IMR-90 (cell line): ENCODE measurements around the gene PIH1D1. TPM values are rescaled to one million over a fixed set of nuclear protein-coding genes. Genes with fewer than 3 reads are reported as not detected.

Source experiments
- ATAC-seq: fragments of 200-7000 bp; cut with Tn5 transposase; 2 replicates; pipeline ENCODE4 v1.9.1; 2020; ENCODE audit warnings: low read depth, mild to moderate bottlenecking, moderate library complexity
- BruUV-seq: library from RNA; stranded (reverse); fragments of 400-500 nt; replicated peaks from 2 replicates; lab custom pipeline; 2021; lab: Mats Ljungman, UMichigan
- CTCF ChIA-PET: fragments of 300-600 bp; formaldehyde crosslinking; extraction: SDS; loops from one replicate; lab custom pipeline; 2021; ENCODE audit warnings: antibody characterized with exemption; lab: Yijun Ruan, JAX
- POLR2A ChIA-PET: fragments of 300-600 bp; sonication (Branson Sonifier 250); formaldehyde crosslinking; loops from one replicate; lab custom pipeline; 2022; ENCODE audit warnings: antibody characterized with exemption; ENCODE audit not compliant: unreplicated experiment; lab: Charles Lee
- DNase-seq: peaks from one replicate; pipeline ENCODE4 v3.0.0; 2013
- H2AFZ ChIP-seq: replicated peaks from 2 replicates; pipeline ENCODE3; 2013; ENCODE audit warnings: low read length, mild to moderate bottlenecking; ENCODE audit not compliant: poor library complexity
- H2AK5ac ChIP-seq: 2 replicates; pipeline ENCODE4 v1.6.1; 2013; ENCODE audit warnings: low read depth, low read length, inconsistent platforms
- H2AK9ac ChIP-seq: replicated peaks from 2 replicates; pipeline ENCODE3; 2013; ENCODE audit warnings: mild to moderate bottlenecking, low read depth, low read length, moderate library complexity; ENCODE audit not compliant: poor library complexity
- H2BK120ac ChIP-seq: 2 replicates; pipeline ENCODE4 v1.6.1; 2013; ENCODE audit warnings: low read depth, low read length, inconsistent platforms
- H2BK15ac ChIP-seq: 3 replicates; pipeline ENCODE4 v1.6.1; 2013; ENCODE audit warnings: low read depth, low read length, inconsistent platforms
- H2BK20ac ChIP-seq: 2 replicates; pipeline ENCODE4 v1.6.1; 2013; ENCODE audit warnings: low read depth, mild to moderate bottlenecking, inconsistent platforms, low read length, moderate library complexity
- H2BK5ac ChIP-seq: 2 replicates; pipeline ENCODE4 v1.6.1; 2013; ENCODE audit warnings: mild to moderate bottlenecking, low read depth, low read length, inconsistent platforms; ENCODE audit not compliant: poor library complexity, severe bottlenecking
- H3K14ac ChIP-seq: replicated peaks from 2 replicates; pipeline ENCODE4 v1.6.1; 2013; ENCODE audit warnings: low read depth, low read length, inconsistent platforms
- H3K18ac ChIP-seq: 2 replicates; pipeline ENCODE4 v1.6.1; 2013; ENCODE audit warnings: low read depth, low read length, control low read depth
- H3K23ac ChIP-seq: 2 replicates; pipeline ENCODE4 v1.6.1; 2013; ENCODE audit warnings: low read depth, low read length, inconsistent platforms
- H3K27ac ChIP-seq: 2 replicates; pipeline ENCODE4 v1.5.1; 2013; ENCODE audit warnings: mild to moderate bottlenecking, control low read depth, low read length; ENCODE audit not compliant: insufficient read depth
- H3K27me3 ChIP-seq: 2 replicates; pipeline ENCODE4 v1.6.1; 2013; ENCODE audit warnings: low read length; ENCODE audit not compliant: control insufficient read depth, insufficient read depth
- H3K36me3 ChIP-seq: 2 replicates; pipeline ENCODE4 v1.6.1; 2013; ENCODE audit warnings: low read length, mixed read lengths; ENCODE audit not compliant: control insufficient read depth, insufficient read depth
- H3K4ac ChIP-seq: 2 replicates; pipeline ENCODE4 v1.6.1; 2013; ENCODE audit warnings: low read depth, low read length, inconsistent platforms
- H3K4me1 ChIP-seq: 2 replicates; pipeline ENCODE4 v1.6.1; 2013; ENCODE audit warnings: low read length, mixed read lengths; ENCODE audit not compliant: control insufficient read depth, insufficient read depth
- H3K4me2 ChIP-seq: 2 replicates; pipeline ENCODE4 v1.6.1; 2013; ENCODE audit warnings: low read depth, mild to moderate bottlenecking, control low read depth, low read length, moderate library complexity
- H3K4me3 ChIP-seq: 2 replicates; pipeline ENCODE4 v1.5.1; 2013; ENCODE audit warnings: low read depth, mild to moderate bottlenecking, control low read depth, low read length, moderate library complexity; ENCODE audit not compliant: insufficient read depth
- H3K56ac ChIP-seq: 2 replicates; pipeline ENCODE4 v1.6.1; 2013; ENCODE audit warnings: low read length, inconsistent platforms; ENCODE audit not compliant: insufficient read depth; ENCODE audit errors: extremely low read depth
- H3K79me1 ChIP-seq, 2 experiments: 2 replicates each; pipeline ENCODE4 v1.6.1; 2013; ENCODE audit warnings: low read length in 2 of 2, inconsistent platforms in 1 of 2, low read depth in 1 of 2
- H3K9ac ChIP-seq: 2 replicates; pipeline ENCODE4 v1.6.1; 2013; ENCODE audit warnings: low read depth, low read length, control low read depth
- H3K9me1 ChIP-seq: 2 replicates; pipeline ENCODE4 v1.6.1; 2013; ENCODE audit warnings: low read length, inconsistent platforms; ENCODE audit not compliant: insufficient read depth
- H3K9me3 ChIP-seq: 2 replicates; pipeline ENCODE4 v1.6.1; 2013; ENCODE audit warnings: low read length; ENCODE audit not compliant: control insufficient read depth, insufficient read depth
- H4K20me1 ChIP-seq: 2 replicates; pipeline ENCODE4 v1.6.1; 2013; ENCODE audit warnings: low read length, inconsistent platforms; ENCODE audit not compliant: insufficient read depth
- H4K5ac ChIP-seq: 2 replicates; pipeline ENCODE4 v1.6.1; 2013; ENCODE audit warnings: mild to moderate bottlenecking, low read depth, low read length, control low read depth
- H4K8ac ChIP-seq, 2 experiments: 2 replicates each; pipeline ENCODE4 v1.6.1; 2013; ENCODE audit warnings: low read depth in 2 of 2, low read length in 2 of 2, control low read depth in 1 of 2, inconsistent platforms in 1 of 2
- H4K91ac ChIP-seq: 2 replicates; pipeline ENCODE4 v1.6.1; 2013; ENCODE audit warnings: low read depth, low read length, inconsistent platforms; ENCODE audit not compliant: insufficient read depth
- BHLHE40 ChIP-seq: fragments of 150-350 bp; IDR thresholded peaks from 2 replicates; pipeline ENCODE4 v1.6.1; 2016; ENCODE audit warnings: mild to moderate bottlenecking, low read depth, low read length
- CEBPB ChIP-seq: IDR thresholded peaks from 2 replicates; pipeline ENCODE4 v1.6.1; 2012; ENCODE audit warnings: low read depth, low read length, improper control_type of control experiment
- CHD1 ChIP-seq: IDR thresholded peaks from 2 replicates; pipeline ENCODE4 v1.6.1; 2012; ENCODE audit warnings: low read depth, low read length, improper control_type of control experiment
- FOS ChIP-seq: fragments of 150-350 bp; IDR thresholded peaks from 2 replicates; pipeline ENCODE4 v1.6.1; 2016; ENCODE audit warnings: low read depth, low read length
- MAFK ChIP-seq: IDR thresholded peaks from 2 replicates; pipeline ENCODE4 v1.6.1; 2012; ENCODE audit warnings: low read depth, low read length, improper control_type of control experiment
- MAZ ChIP-seq: IDR thresholded peaks from 2 replicates; pipeline ENCODE4 v1.6.1; 2012; ENCODE audit warnings: low read depth, mild to moderate bottlenecking, low read length, improper control_type of control experiment, moderate library complexity, borderline replicate concordance
- MXI1 ChIP-seq: IDR thresholded peaks from 2 replicates; pipeline ENCODE4 v1.6.1; 2012; ENCODE audit warnings: low read depth, mild to moderate bottlenecking, low read length, moderate library complexity, borderline replicate concordance
- NFE2L2 ChIP-seq: fragments of 150-350 bp; IDR thresholded peaks from 2 replicates; pipeline ENCODE4 v1.6.1; 2016; ENCODE audit warnings: low read depth, mild to moderate bottlenecking, low read length
- POLR2A ChIP-seq: IDR thresholded peaks from 2 replicates; pipeline ENCODE4 v1.6.1; 2012; ENCODE audit warnings: mild to moderate bottlenecking, low read depth, low read length
- RAD21 ChIP-seq: IDR thresholded peaks from 2 replicates; pipeline ENCODE4 v1.6.1; 2012; ENCODE audit warnings: low read length, improper control_type of control experiment
- RCOR1 ChIP-seq: IDR thresholded peaks from 2 replicates; pipeline ENCODE4 v1.6.1; 2012; ENCODE audit warnings: mild to moderate bottlenecking, low read length, improper control_type of control experiment; ENCODE audit not compliant: insufficient replicate concordance
- RFX5 ChIP-seq: IDR thresholded peaks from 2 replicates; pipeline ENCODE4 v1.8.0; 2012; ENCODE audit warnings: low read depth, mild to moderate bottlenecking, low read length, moderate library complexity
- SMC3 ChIP-seq: fragments of 150-350 bp; IDR thresholded peaks from 2 replicates; pipeline ENCODE4 v1.6.1; 2016; ENCODE audit warnings: low read depth, mild to moderate bottlenecking, antibody characterized with exemption, low read length, moderate library complexity
- WGBS, 2 experiments: methylation state at CpG; one replicate each; pipeline versions ENCODE4 v1.1.5 to v1.1.7; 2013; ENCODE audit warnings: missing lambda C conversion rate in 2 of 2; ENCODE audit not compliant: insufficient read length in 1 of 2; ENCODE audit errors: extremely low coverage in 2 of 2; 5-methylcytosine and 5-hydroxymethylcytosine counted together
- dilution Hi-C: fragments of 300-500 bp; cut with HindIII; formaldehyde crosslinking; loops from one replicate; pipeline ENCODE4 v1.14.3; 2018; ENCODE audit warnings: low sequenced_read_pairs; ENCODE audit not compliant: unreplicated experiment
- in situ Hi-C: fragments of 300-500 bp; cut with MboI; formaldehyde crosslinking; loops from 3 replicates; pipeline ENCODE4 v1.14.3; 2019; ENCODE audit warnings: low sequenced_read_pairs, inconsistent platforms, mixed read lengths
- intact Hi-C: fragments of 100-400 bp; cut with micrococcal nuclease; formaldehyde crosslinking; loops from 2 replicates; pipeline ENCODE4 v1.10.0; 2022
- polyA plus RNA-seq, 3 experiments: library from polyadenylated mRNA; depleted of rRNA; stranded (reverse); fragments of >200 nt; gene quantifications; 2 replicates each; pipeline ENCODE4 v1.2.3, GENCODE V29; 2012; ENCODE audit warnings: low replicate concordance in 1 of 3
- total RNA-seq: library from RNA; depleted of rRNA; stranded (reverse); fragments of >200 nt; gene quantifications from 2 replicates; pipeline ENCODE4 v1.2.3, GENCODE V29; 2012
- TF ChIP-seq, protein P1 (sequence below): conservative IDR thresholded peaks from 2 replicates; pipeline ENCODE4 v1.5.1; 2012; ENCODE audit warnings: mild to moderate bottlenecking, low read depth, low read length, improper control_type of control experiment
- TF ChIP-seq, protein P2 (sequence below): fragments of 150-350 bp; IDR thresholded peaks from 2 replicates; pipeline ENCODE4 v1.6.1; 2016; ENCODE audit warnings: low read depth, mild to moderate bottlenecking, low read length, moderate library complexity, borderline replicate concordance
- TF ChIP-seq, protein P3 (sequence below): fragments of 150-350 bp; IDR thresholded peaks from 2 replicates; pipeline ENCODE4 v1.6.1; 2017; ENCODE audit warnings: mild to moderate bottlenecking, antibody characterized with exemption, low read length, low read depth

Gene PIH1D1
- total and polyA plus RNA-seq, 2 of the 4 experiments (the other 2 are of a cell fraction): 77.9 to 122 TPM

DNA sequence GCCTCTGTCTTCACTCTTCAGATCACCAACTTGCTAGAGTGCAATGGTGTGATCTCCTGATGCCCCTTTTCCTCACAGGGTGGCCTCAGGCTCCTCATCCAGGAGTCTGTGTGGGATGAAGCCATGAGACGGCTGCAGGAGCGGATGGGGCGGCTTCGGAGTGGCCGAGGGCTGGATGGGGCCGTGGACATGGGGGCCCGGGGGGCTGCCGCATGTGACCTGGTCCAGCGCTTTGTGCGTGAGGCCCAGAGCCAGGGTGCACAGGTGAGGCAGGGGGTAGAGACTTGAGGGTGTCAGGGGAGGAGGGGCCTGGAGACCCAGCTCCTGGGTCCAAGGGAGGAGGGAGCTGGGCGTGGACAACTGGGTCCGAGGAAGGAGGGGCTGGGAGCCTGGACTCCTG, 10.9 kb upstream of the PIH1D1 start:
- H3K14ac ChIP-seq: no peak overlapping the region
- no peak overlapping the region for H4K91ac ChIP-seq
- in situ Hi-C loops (no loop called here), intact Hi-C loops (no loop called here), dilution Hi-C loops (no loop called here)
- H3K79me1 ChIP-seq: no peaks in the 10 kb centered on the region
- H4K8ac ChIP-seq: no peak overlapping the region
- peaks cover 10% of the 10 kb centered on the region for H3K36me3 ChIP-seq
- ATAC-seq: no peak
- H2BK5ac ChIP-seq: no peak overlapping the region
- H3K27ac ChIP-seq: no peak overlapping the region
- H3K4me3 ChIP-seq: no peak overlapping the region
- no peak overlapping the region for H3K4ac ChIP-seq
- no peaks in the 10 kb centered on the region for H3K4me1 ChIP-seq
- CTCF ChIA-PET: no interaction called here
- H3K23ac ChIP-seq: no peak overlapping the region
- WGBS, 2 experiments: 100% methylated on average over 3 of the region's 12 CpGs; no CpG with 5 or more reads in 1 of the 2 experiments
- no peak overlapping the region for H2AK9ac ChIP-seq
- no peak overlapping the region for H2AK5ac ChIP-seq
- no peak overlapping the region for H2BK20ac ChIP-seq
- H3K27me3 ChIP-seq: no peaks in the 10 kb centered on the region
- TF ChIP-seq BHLHE40 (no peak), CEBPB (no peak), CHD1 (no peak), SMC3 (no peak), POLR2A (no peak), MAZ (no peak), RCOR1 (no peak), RAD21 (no peak), MXI1 (no peak), RFX5 (no peak), MAFK (no peak), FOS (no peak), NFE2L2 (no peak)
- TF ChIP-seq, protein P1, sequence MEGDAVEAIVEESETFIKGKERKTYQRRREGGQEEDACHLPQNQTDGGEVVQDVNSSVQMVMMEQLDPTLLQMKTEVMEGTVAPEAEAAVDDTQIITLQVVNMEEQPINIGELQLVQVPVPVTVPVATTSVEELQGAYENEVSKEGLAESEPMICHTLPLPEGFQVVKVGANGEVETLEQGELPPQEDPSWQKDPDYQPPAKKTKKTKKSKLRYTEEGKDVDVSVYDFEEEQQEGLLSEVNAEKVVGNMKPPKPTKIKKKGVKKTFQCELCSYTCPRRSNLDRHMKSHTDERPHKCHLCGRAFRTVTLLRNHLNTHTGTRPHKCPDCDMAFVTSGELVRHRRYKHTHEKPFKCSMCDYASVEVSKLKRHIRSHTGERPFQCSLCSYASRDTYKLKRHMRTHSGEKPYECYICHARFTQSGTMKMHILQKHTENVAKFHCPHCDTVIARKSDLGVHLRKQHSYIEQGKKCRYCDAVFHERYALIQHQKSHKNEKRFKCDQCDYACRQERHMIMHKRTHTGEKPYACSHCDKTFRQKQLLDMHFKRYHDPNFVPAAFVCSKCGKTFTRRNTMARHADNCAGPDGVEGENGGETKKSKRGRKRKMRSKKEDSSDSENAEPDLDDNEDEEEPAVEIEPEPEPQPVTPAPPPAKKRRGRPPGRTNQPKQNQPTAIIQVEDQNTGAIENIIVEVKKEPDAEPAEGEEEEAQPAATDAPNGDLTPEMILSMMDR: no peak
- TF ChIP-seq, protein P2, sequence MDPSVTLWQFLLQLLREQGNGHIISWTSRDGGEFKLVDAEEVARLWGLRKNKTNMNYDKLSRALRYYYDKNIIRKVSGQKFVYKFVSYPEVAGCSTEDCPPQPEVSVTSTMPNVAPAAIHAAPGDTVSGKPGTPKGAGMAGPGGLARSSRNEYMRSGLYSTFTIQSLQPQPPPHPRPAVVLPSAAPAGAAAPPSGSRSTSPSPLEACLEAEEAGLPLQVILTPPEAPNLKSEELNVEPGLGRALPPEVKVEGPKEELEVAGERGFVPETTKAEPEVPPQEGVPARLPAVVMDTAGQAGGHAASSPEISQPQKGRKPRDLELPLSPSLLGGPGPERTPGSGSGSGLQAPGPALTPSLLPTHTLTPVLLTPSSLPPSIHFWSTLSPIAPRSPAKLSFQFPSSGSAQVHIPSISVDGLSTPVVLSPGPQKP: no peak
- TF ChIP-seq, protein P3, sequence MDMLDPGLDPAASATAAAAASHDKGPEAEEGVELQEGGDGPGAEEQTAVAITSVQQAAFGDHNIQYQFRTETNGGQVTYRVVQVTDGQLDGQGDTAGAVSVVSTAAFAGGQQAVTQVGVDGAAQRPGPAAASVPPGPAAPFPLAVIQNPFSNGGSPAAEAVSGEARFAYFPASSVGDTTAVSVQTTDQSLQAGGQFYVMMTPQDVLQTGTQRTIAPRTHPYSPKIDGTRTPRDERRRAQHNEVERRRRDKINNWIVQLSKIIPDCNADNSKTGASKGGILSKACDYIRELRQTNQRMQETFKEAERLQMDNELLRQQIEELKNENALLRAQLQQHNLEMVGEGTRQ: no peak
- POLR2A ChIA-PET: no interaction called here
- H3K4me2 ChIP-seq: no peak overlapping the region
- no peaks in the 10 kb centered on the region for H3K9me3 ChIP-seq
- no peaks in the 10 kb centered on the region for H3K9me1 ChIP-seq
- no peak overlapping the region for H2AFZ ChIP-seq
- H4K5ac ChIP-seq: no peak overlapping the region
- no peak overlapping the region for H3K56ac ChIP-seq
- H3K9ac ChIP-seq: no peak overlapping the region
- no peak overlapping the region for H2BK120ac ChIP-seq
- H2BK15ac ChIP-seq: no peak overlapping the region
- no TSS peak for BruUV-seq
- no peaks in the 10 kb centered on the region for H4K20me1 ChIP-seq
- no peak for DNase-seq
- no peak overlapping the region for H3K18ac ChIP-seq
